ENCODE results near the gene VPS39.

Gene VPS39

GRCh38 chr15:42199126-42199525, 9.0 kb downstream of the VPS39 start:
- no peak for DNase-seq

DNA sequence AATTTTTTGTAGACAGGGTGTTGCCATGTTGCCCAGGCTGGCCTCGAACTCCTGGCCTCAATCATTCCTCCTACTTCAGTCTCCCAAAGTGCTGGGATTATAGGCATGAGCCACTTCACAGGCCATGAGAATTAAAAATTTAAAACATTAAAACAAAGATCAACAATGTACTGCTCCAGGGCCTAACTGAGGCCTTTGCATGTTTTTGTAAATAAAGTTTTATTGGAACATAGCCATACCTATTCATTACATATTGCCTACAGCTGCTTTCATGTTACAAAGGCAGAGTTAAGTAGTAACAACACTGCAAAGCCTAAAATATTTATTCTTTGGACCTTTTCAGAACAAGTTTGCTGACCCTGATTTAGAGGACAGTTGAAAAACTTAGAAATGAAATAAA, 9.6 kb downstream of the VPS39 start:
- no peak for DNase-seq

DNA sequence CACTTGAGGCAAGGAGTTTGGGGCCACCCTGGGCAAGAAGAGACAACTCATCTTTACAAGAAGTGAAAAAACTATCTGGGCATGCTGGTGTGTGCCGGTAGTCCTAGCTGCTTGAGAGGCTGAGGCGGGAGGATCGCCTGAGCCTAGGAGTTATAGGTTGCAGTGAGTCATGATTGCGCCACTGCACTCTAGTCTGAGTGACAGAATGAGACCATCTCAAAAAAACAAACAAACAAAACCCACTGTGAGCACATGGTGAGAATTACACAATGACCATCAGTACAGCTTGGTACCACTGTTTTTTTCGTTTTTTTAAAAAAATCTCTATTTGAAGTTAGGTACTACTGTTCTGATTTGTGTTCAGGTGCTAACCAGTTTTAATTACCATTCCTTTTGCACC, 13.6 kb downstream of the VPS39 start:
- no peak for DNase-seq

DNA sequence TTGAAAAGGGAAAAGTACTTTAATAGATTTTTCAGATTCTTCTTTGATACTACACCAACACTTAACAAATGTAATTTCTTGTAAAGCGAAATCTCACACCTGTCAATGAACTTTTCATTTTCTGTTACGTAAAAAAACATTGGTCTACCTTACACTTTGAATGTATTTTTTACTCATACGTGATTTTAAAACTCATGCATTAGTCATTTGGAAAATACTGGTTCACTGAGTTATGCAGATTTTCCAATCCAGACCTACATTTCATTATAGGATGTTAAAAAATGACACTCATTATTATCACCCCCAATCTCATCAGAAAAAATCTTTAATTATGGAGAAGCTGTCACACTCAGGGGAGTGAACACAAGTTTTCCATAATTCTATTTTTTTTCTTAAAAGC, 14.7 kb downstream of the VPS39 start:
- DNase-seq = no peak

GRCh38 chr15:42191610-42192346, 16.3 kb downstream of the VPS39 start:
- DNase-seq = no peak

GRCh38 chr15:42190370-42190769, 17.7 kb downstream of the VPS39 start:
- DNase-seq = no peak

GRCh38 chr15:42185801-42186200, 22.3 kb downstream of the VPS39 start:
- no peak for DNase-seq

DNA sequence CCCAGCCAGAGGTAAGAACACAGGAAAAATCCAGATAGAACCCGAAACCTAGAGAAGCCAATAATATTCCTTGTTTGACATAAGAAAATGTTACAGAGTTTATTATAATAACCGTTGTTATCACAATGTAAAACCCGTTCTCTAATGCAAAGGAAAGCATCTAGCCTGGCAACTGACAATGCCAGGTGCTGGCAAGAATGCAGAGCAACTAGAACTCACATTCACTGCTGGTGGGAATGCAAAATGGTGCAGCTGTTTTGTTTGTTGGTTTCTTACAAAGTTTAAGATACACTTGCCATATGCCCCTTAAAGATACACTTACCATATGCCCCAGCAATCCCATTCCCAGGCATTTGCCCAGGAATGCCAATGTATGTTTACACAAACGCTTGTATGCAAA, 23.4 kb downstream of the VPS39 start:
- DNase-seq = no peak

- DNase-seq = no peak
Observed at GRCh38 chr15:42184296-42184695, 23.8 kb downstream of the VPS39 start.

- no peak for DNase-seq
Observed at GRCh38 chr15:42182961-42183360, 25.1 kb downstream of the VPS39 start.

DNA sequence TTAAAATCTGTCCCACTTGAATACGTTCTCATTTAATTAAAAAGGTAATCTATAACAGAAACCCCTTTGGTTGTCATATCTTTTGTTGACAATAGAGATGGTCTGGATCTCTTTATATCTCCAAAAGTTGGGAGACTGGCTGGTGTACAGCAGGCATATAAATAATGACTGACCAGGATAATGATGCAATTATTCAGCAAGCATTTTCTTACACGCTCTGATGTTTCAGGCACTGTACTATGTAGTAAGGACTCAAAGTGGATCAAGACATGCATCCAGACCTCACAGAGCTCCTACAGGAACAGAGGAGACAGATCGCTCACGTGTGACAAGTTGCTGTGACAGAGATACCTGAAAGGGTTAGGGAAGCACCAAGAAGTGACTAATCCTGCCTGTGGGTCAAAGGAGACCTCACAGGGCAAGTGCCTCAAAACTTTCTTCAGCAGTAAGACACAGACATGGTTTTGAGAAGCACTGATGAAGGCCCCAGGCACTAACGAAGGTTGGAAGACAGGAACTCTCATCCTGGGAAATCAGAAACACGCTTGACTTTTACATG, 25.7 kb downstream of the VPS39 start:
- no peak for DNase-seq

DNA sequence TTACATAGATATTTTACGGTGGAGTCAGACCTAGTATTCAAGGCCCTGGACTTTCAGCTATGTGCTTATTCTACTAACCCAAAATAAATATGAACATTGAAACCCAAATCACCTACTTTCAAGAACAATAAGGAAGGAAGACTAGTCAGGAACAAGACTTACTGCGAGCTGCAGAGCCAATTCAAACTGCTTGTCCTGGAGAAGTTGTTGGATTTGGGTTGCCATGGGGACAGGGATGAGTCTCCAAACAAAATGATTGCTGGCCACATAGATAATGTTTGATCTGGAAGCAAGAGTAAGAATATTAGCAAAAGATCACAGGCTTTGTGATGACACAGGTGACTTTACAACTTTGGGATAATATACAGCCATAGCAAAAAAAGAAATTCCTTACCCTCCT, 30.0 kb downstream of the VPS39 start:
- DNase-seq = no peak

DNA sequence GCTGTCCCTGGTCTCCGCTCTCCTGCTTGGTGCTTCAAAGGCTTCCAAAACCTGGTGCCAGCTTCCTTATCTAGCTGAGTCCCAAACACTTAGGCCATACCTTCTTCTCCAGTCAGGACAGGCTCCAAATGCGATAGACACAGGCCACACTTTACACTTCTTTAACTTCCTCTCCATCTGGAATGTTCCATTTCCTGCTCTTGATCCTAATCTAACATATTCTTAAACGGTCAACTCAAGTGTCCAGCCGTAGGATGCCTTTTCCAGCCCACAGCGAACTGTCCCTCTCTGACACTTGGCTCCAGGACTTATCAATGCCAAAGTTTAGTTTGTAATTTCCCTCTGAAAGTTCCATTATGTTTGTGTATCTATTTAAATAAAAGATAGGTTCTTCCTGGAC, 32.4 kb downstream of the VPS39 start:
- no peak for DNase-seq

DNA sequence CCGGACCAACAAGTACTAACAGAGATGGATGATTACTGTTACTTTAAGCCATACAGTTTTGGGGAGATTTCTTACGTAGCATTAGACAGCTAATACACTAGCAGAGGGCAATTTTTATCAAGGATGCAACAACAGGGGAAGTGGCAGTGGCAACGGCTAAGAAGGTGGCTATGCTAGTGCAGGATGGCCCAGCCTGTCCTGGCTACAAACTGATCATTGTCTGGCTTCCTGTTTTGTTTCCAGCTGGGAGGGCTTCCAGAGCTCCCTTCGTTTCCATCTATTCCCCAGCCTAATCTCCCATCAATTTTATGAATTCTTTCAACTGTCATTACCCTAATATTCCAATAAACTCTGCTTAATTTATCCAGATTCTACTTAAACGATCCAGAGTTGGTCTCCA, 35.6 kb downstream of the VPS39 start:
- DNase-seq = no peak

DNA sequence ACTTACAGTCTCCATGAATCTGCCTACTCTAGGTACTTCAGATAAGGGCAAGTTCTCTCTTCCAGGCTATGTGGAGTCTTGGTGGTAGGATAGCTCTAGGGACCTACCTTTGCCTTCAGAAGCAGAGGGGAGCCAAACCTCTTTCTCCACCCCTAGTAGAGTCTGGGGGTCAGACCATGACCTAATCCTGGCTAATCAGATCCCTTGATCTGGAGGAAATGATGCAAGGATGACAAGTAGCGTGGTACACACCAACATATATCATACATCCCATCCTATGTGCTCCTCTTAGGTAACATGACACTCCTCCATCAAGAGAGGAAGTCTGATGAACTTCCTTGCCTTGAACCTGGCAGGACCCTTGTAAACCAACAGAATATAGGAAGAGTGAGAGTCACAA, 36.3 kb downstream of the VPS39 start:
- no peak for DNase-seq

GRCh38 chr15:42171122-42171521, 37.0 kb downstream of the VPS39 start:
- no peak for DNase-seq

- DNase-seq = no peak
Observed at GRCh38 chr15:42166225-42166940, 41.7 kb downstream of the VPS39 start.

DNA sequence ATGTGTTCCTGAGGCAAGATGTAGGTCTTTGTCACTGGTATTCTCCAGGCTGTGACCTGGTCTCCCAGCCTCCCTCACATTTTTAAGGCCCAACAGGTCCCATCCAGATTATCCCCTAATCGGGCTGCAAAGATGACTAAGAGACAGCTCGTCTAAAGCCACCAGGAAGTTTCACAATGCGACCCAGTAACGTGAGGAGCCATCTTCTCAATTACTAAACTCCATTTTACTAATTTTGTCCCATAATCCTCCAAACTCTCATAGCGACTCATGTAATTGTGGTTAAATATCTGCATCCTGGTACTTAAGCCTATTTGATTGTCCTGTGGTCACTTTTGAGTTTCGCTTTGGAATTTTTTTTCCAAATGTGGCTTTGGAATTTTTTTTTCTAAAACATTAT, 43.0 kb downstream of the VPS39 start:
- no peak for DNase-seq

DNA sequence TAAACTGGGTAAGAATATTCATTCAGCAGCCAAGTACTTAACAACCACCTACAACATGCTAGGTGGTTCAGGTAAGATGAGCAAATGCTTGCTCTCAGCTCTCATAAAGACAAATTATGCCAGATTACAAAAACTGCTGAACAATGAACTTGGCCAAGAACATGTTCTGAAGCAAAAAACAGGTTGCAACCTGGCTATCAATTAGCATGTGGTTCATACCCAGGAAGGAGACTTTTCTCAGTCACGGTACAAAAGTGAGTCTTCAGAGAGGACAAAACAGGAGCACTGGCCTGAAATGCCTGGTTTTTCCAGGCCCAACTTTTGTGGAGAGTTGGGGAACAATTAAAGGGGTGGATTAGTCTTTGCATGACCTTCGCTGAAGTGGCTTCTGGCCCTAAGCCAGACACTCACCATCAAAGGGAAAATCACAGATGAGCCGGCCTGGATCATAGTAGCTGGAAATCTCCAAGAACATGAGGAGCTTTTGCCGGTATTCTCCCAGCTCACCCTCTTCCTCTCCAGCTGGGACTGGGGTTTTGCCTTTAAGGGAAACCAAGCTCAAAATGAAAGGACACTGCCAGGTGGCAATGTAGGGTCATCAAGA, 44.1 kb downstream of the VPS39 start:
- DNase-seq = no peak

- DNase-seq = no peak
Observed at GRCh38 chr15:42163291-42163690, 44.8 kb downstream of the VPS39 start.

DNA sequence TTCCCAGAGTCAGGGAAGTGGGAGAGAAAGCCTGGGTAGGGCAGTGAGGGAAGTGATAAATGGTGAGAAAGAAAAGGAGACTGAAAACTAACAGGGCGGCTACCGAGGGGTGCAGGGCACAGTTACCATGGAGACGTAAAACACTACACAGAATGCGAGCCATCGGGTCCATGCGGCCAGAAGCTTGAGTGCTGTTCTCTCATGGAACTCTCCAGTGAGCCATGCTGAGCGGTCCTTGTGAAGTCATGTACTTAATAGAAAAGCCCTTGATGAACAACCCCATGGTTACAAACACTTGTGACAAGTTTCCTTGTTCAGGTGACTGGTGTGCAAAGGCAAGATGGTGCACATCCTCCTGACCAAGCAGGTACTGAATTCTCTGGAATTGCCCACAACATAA, 48.0 kb downstream of the VPS39 start:
- DNase-seq = no peak

DNA sequence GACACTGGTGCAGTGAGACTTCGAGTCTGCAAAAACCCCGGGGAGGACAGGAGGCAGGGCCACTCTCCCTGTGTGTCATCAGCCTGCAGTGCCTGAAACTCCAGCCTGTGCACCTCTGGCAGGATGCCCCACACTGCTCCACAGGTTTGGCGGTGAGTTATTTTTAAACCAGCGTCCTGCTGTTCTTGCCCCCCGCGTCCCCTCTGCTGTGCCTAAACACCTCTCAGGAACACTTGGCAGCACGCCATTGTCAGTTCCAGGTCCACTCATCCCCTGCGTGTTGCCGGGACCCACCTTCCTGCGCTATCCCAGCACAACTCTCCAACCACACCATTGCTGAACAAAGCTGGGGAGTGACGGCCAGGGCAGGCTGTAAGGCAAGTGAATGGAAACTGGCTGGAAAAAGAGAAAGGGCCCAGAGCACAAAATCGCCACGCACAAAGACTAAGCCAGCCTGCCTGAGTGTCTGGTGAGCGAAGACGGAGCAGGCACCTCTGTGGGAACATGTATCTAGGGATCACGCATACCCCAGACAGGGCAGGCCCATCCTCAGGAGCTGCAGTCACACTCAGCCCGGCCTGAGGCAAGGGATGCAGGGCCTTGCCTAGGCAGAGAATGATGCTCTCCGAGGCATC, 48.6 kb downstream of the VPS39 start:
- DNase-seq = no peak

DNA sequence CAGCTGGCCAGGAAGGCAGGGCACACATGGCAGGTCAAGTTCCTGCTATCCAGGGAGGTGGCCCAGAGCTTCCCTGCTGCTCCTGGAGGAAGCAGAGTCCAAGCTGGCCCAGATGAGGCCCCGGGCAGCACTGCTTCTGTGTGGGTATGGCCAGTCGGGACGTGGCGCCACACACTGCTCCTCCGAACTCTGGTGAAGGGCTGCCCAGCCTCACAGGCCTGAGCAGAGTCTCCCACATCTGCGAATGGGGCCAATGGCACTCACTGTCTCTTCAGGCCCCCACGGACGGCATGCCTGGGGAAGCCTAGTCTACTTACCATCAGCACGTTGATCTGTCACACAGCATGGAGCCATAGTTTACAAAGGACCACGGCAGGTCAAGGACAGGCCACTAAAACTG, 49.2 kb downstream of the VPS39 start:
- DNase-seq = no peak

Measured in Kasumi-1 (cell line).